WI38 (cell line): ENCODE measurements around the gene GPR15.

Source experiments
- H3K4me3 ChIP-seq: 2 replicates; pipeline ENCODE4 v1.5.1; 2011; ENCODE audit warnings: low read depth, mild to moderate bottlenecking, control low read depth, low read length
- CTCF ChIP-seq: IDR thresholded peaks from 2 replicates; pipeline ENCODE4 v1.5.1; 2012; ENCODE audit warnings: low read depth, mild to moderate bottlenecking, control low read depth, low read length

Gene GPR15

GRCh38 chr3:98574132-98574531 lies 42.4 kb downstream of the GPR15 start:
- no peak overlapping the region for H3K4me3 ChIP-seq
- no peak for TF ChIP-seq CTCF

- no peak overlapping the region for H3K4me3 ChIP-seq
- TF ChIP-seq CTCF, result no peak
Measured at GRCh38 chr3:98577178-98577895, 45.6 kb downstream of the GPR15 start.

GRCh38 chr3:98580401-98581386 lies 48.9 kb downstream of the GPR15 start:
- no peak for TF ChIP-seq CTCF

GRCh38 chr3:98581474-98581873 lies 49.7 kb downstream of the GPR15 start:
- no peak overlapping the region for H3K4me3 ChIP-seq
- TF ChIP-seq CTCF, result no peak

More at GRCh38 chr3:98580401-98581386, 48.9 kb downstream of the GPR15 start:
- H3K4me3 ChIP-seq, result no peak overlapping the region

DNA sequence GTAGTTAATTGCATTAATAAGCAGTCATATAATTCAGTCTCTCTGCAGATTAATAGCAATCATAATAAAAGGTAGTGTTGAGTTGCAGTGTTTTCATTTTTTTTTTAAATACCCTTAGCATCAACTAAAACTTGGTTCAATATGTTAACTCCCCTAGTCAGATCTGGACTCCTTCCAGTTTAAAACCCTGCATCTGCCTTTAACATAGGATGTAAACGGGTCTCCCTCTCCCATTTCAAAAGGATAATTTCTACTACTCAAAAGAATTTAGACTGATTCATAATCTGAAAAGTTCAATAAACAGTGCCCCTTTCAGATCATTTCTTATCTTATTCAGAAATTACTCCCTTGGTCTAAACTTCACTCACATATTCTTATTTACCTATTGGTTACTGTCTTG lies 50.3 kb downstream of the GPR15 start:
- H3K4me3 ChIP-seq, result no peak overlapping the region
- no peak for TF ChIP-seq CTCF

DNA sequence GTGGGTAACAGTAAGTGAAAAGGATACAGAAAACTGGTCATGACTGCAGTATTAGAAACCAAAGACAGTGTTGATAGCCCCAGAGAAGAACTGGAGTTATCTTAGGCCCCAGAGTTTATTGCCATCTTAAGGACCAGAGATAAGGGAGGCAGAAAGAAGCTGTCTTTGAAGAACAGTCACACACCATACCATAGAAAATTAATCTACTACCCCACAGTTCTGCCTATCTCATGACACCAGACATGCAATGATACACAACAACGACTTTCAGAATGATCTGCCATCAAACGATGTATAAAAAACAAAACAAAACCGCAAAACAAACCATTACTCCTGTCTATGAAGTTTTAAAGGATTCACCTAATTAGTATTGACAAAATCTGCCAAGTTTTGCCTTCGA lies 52.0 kb downstream of the GPR15 start:
- no peak for TF ChIP-seq CTCF
- no peak overlapping the region for H3K4me3 ChIP-seq
